Transverse colon (tissue), 4 donors: Measurements from ENCODE around the gene KIFAP3. TPM values are rescaled to one million over a fixed set of nuclear protein-coding genes. Genes with fewer than 3 reads are reported as not detected.

ENCODE experiments used
- DNase-seq: peaks from one replicate; pipeline ENCODE4 v3.0.0-alpha.2; 2019
- H3K27ac ChIP-seq, 4 donors: fragments of 200-600 bp; sonication (generic); 2 replicates each; pipeline ENCODE4 v1.5.1; 2016 to 2018; ENCODE audit warnings: inconsistent platforms in 4 of 4
- H3K27me3 ChIP-seq: fragments of 200-600 bp; sonication (generic); 2 replicates; pipeline ENCODE4 v1.5.1; 2017; ENCODE audit warnings: inconsistent platforms
- H3K36me3 ChIP-seq, 4 donors: fragments of 200-600 bp; sonication (generic); 2 replicates each; pipeline ENCODE4 v1.5.1; 2017 to 2019; ENCODE audit warnings: inconsistent platforms in 4 of 4
- H3K4me1 ChIP-seq, 4 donors: fragments of 200-600 bp; sonication (generic); 2 replicates each; pipeline ENCODE4 v1.5.1; 2017 to 2020; ENCODE audit warnings: inconsistent platforms in 4 of 4
- H3K4me3 ChIP-seq, 4 donors: fragments of 200-600 bp; sonication (generic); 1 replicate in 1 of 4; 2 replicates in 3 of 4; pipeline versions ENCODE4 v1.5.1 to v1.6.1; 2017 to 2019; ENCODE audit warnings: inconsistent platforms in 4 of 4
- H3K9me3 ChIP-seq, 2 donors: fragments of 200-600 bp; sonication (generic); 2 replicates each; pipeline ENCODE4 v1.5.1; 2017 to 2019; ENCODE audit warnings: inconsistent platforms in 2 of 2
- EP300 ChIP-seq: sonication (generic); formaldehyde crosslinking; IDR thresholded peaks from one replicate; pipeline ENCODE4 v1.6.1; 2017; ENCODE audit warnings: antibody characterized with exemption, low read depth
- POLR2A ChIP-seq: fragments of 450-650 bp; IDR thresholded peaks from one replicate; pipeline ENCODE4 v1.6.1; 2016; ENCODE audit warnings: antibody characterized with exemption, mild to moderate bottlenecking, moderate library complexity
- POLR2AphosphoS5 ChIP-seq, 3 donors: sonication (generic); formaldehyde crosslinking; IDR thresholded peaks; one replicate each; pipeline ENCODE4 v1.6.1; 2016; ENCODE audit warnings: antibody characterized with exemption in 3 of 3
- WGBS, 2 donors: methylation state at CpG; one replicate each; pipeline ENCODE4 v1.1.5; 2018; ENCODE audit warnings: low coverage in 1 of 2; 5-methylcytosine and 5-hydroxymethylcytosine counted together
- in situ Hi-C, 4 donors: fragments of 200-750 bp; cut with MboI; loops; one replicate each; pipeline versions ENCODE4 v1.15.0 to v1.15.1; 2017; ENCODE audit warnings: low sequenced_read_pairs in 3 of 4, low pct_ligation_motif_present in 1 of 4, low pct_unique_long_range_greater_than_20kb in 1 of 4
- intact Hi-C: fragments of 100-400 bp; cut with DNase I; formaldehyde crosslinking; loops from one replicate; pipeline ENCODE4 v1.15.1; 2023; ENCODE audit warnings: low total_unique reads
- total RNA-seq, 4 donors: library from RNA; depleted of rRNA; stranded (reverse); fragments of >200 nt; gene quantifications; one replicate each; pipeline ENCODE4 v1.1.0, GENCODE V29; 2016
- TF ChIP-seq, protein P1 (sequence below), 5 experiments: fragments of 200-600 bp in 3 of 5; fragments of 450-650 bp in 2 of 5; sonication (generic) in 3 of 5; IDR thresholded peaks; 1 replicate in 2 of 5; 2 replicates in 3 of 5; pipeline ENCODE4 v1.5.1; 2016 to 2017; ENCODE audit warnings: antibody characterized with exemption in 5 of 5, inconsistent platforms in 3 of 5, mild to moderate bottlenecking in 2 of 5, moderate library complexity in 1 of 5

KIFAP3 gene
- total RNA-seq, 4 donors from 2014 or later: 21.7 to 58.9 (median 27.1) TPM

DNA sequence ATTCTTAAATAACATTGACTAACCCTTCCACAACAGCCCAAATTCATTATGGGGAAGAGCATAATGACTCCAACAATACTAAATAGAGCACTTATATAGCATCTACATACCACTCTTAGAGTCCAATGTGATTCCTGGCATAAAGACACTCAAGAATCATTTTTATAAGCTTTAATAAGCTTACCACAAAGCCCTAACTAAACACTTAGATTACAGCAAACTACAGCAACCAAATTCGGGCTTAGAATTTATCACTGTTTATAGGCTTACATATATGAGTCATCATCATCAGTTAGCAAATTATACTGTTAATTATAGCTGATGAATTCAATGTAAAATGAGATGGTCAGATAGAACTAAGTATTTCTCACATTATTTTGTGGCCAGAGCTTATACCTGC lies 188.1 kb downstream of the KIFAP3 start:
- H3K4me1 ChIP-seq: peaks cover 9 to 19% (median 11%) of the 10 kb centered on the region in 4 donors
- in situ Hi-C loops (no loop called here), intact Hi-C loops (no loop called here)
- H3K36me3 ChIP-seq: peaks cover 0 to 18% (median 8%) of the 10 kb centered on the region in 4 donors
- no peak for DNase-seq
- H3K27me3 ChIP-seq: no peaks in the 10 kb centered on the region
- H3K9me3 ChIP-seq: no peaks in the 10 kb centered on the region
- no peak for TF ChIP-seq POLR2AphosphoS5 (IDR thresholded peaks at IDR 0.05)
- no peak for TF ChIP-seq POLR2A
- TF ChIP-seq, protein P1, sequence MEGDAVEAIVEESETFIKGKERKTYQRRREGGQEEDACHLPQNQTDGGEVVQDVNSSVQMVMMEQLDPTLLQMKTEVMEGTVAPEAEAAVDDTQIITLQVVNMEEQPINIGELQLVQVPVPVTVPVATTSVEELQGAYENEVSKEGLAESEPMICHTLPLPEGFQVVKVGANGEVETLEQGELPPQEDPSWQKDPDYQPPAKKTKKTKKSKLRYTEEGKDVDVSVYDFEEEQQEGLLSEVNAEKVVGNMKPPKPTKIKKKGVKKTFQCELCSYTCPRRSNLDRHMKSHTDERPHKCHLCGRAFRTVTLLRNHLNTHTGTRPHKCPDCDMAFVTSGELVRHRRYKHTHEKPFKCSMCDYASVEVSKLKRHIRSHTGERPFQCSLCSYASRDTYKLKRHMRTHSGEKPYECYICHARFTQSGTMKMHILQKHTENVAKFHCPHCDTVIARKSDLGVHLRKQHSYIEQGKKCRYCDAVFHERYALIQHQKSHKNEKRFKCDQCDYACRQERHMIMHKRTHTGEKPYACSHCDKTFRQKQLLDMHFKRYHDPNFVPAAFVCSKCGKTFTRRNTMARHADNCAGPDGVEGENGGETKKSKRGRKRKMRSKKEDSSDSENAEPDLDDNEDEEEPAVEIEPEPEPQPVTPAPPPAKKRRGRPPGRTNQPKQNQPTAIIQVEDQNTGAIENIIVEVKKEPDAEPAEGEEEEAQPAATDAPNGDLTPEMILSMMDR (IDR thresholded peaks at IDR 0.05): no peak
- no peak for TF ChIP-seq EP300
- no peak overlapping the region for H3K27ac ChIP-seq
- H3K4me3 ChIP-seq: no peak overlapping the region
- 37 to 43% methylated on average over 1 of the region's 1 CpG for WGBS, 2 donors

DNA sequence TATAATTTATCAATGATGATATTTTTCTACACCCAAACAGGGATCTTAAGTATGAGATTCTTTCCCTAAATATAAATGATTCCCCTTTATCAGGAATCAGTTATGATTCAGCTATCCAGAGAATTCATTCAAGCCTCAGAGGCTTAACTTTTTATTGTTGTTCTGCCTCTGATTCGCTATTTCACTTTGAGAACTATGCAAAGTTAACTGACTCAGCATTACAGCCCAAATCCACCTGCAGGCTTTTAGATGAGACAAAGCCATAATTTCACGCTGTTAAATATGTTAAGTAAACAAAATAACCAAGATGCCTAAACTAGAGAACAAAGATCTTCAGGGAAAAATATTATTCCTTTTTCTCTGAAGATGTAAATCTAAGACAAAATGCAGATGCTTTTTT lies 189.3 kb downstream of the KIFAP3 start:
- in situ Hi-C loops (no loop called here), intact Hi-C loops (no loop called here)
- Histone ChIP-seq H3K4me1 (peaks cover 0 to 9% (median 0%) of the 10 kb centered on the region in 4 donors), H3K27ac (no peak overlapping the region), H3K4me3 (no peak overlapping the region), H3K9me3 (no peaks in the 10 kb centered on the region), H3K36me3 (peaks cover 0 to 18% (median 8%) of the 10 kb centered on the region in 4 donors), H3K27me3 (no peaks in the 10 kb centered on the region)
- no peak for TF ChIP-seq POLR2A
- TF ChIP-seq, protein P1 (IDR thresholded peaks at IDR 0.05): no peak
- TF ChIP-seq POLR2AphosphoS5 (IDR thresholded peaks at IDR 0.05): no peak
- no peak for TF ChIP-seq EP300
- DNase-seq: no peak
- 53 to 65% methylated on average over 2 of the region's 2 CpGs for WGBS, 2 donors

DNA sequence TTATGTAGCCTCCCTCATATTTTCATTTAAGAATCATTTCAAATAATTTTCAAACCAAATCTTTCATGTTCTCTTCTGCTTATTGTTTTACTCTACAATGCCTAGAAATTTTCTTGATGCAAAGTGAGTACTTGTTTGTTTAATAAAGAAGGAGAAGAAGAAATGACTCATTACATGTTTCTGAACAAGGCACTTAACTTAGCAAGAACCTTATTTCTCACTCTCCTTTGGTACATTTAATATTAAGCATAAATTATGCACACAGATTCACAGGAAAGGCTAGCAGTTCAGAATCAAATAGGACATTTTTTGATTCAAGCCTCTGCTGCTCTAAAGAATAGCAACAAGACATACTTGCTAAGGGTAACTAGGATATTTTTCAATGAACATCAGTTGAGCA lies 189.9 kb downstream of the KIFAP3 start:
- in situ Hi-C loops: no loop called here
- intact Hi-C loops: no loop called here
- H3K4me3 ChIP-seq: no peak overlapping the region
- no peaks in the 10 kb centered on the region for H3K27me3 ChIP-seq
- peaks cover 0 to 9% (median 0%) of the 10 kb centered on the region in 4 donors for H3K4me1 ChIP-seq
- no peak overlapping the region for H3K27ac ChIP-seq
- no peaks in the 10 kb centered on the region for H3K9me3 ChIP-seq
- DNase-seq: no peak
- TF ChIP-seq POLR2AphosphoS5 (IDR thresholded peaks at IDR 0.05): no peak
- TF ChIP-seq, protein P1 (IDR thresholded peaks at IDR 0.05): no peak
- no peak for TF ChIP-seq POLR2A
- no peak for TF ChIP-seq EP300
- peaks cover 0 to 18% (median 8%) of the 10 kb centered on the region in 4 donors for H3K36me3 ChIP-seq

DNA sequence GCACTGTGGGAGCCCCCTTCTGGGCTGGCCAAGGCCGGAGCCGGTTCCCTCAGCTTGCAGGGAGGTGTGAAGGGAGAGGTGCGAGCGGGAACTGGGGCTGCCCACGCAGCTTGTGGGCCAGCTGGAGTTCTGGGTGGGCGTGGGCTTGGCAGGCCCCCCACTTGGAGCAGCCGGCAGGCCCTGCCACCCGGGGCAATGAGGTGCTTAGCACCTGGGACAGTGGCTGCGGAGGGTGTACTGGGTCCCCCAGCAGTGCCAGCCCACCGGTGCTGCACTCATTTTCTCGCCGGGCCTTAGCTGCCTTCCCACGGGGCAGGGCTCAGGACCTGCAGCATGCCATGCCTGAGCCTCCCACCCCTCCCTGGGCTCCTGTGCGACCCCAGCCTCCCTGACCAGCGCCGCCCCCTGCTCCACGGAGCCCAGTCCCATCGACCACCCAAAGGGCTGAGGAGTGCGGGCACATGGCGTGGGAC lies 192.4 kb downstream of the KIFAP3 start:
- WGBS, 2 donors: 97% methylated on average over 14 of the region's 20 CpGs; no CpG with 5 or more reads in 1 of the 2 donors
- no peak overlapping the region for H3K27ac ChIP-seq
- intact Hi-C loops (no loop called here), in situ Hi-C loops (no loop called here)
- H3K4me3 ChIP-seq: no peak overlapping the region
- TF ChIP-seq POLR2AphosphoS5 (IDR thresholded peaks at IDR 0.05) (no peak), EP300 (no peak), POLR2A (no peak)
- TF ChIP-seq, protein P1 (IDR thresholded peaks at IDR 0.05): no peak
- H3K9me3 ChIP-seq: no peaks in the 10 kb centered on the region
- H3K36me3 ChIP-seq: peaks cover 0 to 21% (median 6%) of the 10 kb centered on the region in 4 donors
- no peak for DNase-seq
- H3K27me3 ChIP-seq: no peaks in the 10 kb centered on the region
- H3K4me1 ChIP-seq: peaks cover 0 to 9% (median 0%) of the 10 kb centered on the region in 4 donors
